Stimulated activated CD8-positive, alpha-beta memory T cell treated with anti-CD3 and anti-CD28 coated beads, Interleukin-15, amount 100 ng/mL, for 24 hours (primary cell): ENCODE results near the gene TBL1XR1.
"Not testable (repeated sequence)": the region's sequence is repeated elsewhere in the genome, so short reads cannot be mapped to it uniquely, and the experiment has no call there.

Experiments
- DNase-seq: peaks from one replicate; pipeline ENCODE4 v3.0.0-alpha.2; 2020; ENCODE audit warnings: low read depth

The TBL1XR1 gene

GRCh38 chr3:177208223-177208622 is 10.9 kb upstream of the TBL1XR1 start:
- DNase-seq, result no peak

DNA sequence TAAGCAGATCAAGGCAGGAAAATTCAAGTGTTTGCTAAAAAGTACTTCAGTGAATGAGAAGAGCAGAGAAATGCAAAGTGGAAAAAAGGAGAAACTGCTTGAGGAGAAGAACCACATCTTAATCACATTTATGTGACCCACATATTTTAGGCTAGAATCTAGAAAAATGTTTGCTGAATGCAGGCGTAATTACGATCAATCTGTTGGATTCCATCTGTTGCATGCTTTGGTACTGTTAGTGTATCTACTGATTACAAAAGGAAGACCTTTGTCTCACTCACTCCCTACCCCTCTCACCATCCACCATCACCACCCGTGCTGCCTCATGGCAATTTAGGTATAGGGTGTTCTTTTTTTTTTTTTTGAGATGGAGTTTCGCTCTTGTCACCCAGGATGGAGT is 9.7 kb upstream of the TBL1XR1 start:
- no peak for DNase-seq

- no peak for DNase-seq
Observed at GRCh38 chr3:177203689-177204395, 6.6 kb upstream of the TBL1XR1 start.

DNA sequence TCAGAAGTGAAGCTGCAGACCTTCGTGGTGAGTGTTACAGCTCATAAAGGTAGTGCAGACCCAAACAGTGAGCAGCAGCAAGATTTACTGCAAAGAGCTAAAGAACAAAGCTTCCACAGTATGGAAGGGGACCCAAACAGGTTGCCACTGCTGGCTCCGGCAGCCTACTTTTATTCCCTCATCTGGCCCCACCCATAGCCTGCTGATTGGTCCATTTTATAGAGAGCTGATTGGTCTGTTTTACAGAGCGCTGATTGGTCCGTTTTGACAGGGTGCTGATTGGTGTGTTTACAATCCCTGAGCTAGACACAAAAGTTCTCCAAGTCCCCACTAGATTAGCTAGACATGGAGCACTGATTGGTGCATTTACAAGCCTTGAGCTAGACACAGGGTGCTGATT is 5.7 kb upstream of the TBL1XR1 start:
- not testable (repeated sequence) for DNase-seq

DNA sequence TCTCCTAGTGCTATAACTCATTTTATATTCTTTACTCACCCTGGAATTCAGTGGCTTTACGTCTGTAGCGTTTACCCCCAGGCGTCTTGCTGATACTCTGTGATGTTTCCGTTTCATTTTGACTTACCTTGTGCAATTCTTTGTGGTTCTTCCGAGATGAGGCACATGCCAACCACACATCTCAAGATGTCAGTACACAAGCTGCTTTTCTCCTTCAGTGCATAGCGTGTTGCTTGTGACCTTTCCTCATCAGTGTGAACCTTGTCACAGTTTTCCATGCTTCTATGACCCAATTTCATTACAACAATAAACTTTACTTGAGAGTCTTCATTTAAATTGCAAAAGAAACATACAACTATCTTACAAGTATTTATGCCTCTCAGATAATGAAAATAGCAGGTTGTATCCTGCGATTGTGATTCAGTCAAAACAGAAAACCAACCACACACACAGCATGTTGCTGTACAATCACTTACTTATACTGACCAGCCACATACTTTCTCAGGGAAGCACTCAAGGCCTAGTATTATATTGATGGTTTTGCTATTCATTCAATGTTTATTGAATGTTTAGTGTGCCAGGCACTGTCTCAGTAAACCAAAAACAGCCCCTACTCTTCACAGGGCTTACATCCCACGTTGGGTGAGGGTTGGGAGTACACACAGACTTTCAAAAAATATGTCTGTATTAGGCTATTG is 4.6 kb upstream of the TBL1XR1 start:
- no peak for DNase-seq

- no peak for DNase-seq
Observed at GRCh38 chr3:177199206-177199760, 2.0 kb upstream of the TBL1XR1 start.

GRCh38 chr3:177197727-177198460 is 612 bp upstream of the TBL1XR1 start:
- peak; percentile 35 for DNase-seq

DNA sequence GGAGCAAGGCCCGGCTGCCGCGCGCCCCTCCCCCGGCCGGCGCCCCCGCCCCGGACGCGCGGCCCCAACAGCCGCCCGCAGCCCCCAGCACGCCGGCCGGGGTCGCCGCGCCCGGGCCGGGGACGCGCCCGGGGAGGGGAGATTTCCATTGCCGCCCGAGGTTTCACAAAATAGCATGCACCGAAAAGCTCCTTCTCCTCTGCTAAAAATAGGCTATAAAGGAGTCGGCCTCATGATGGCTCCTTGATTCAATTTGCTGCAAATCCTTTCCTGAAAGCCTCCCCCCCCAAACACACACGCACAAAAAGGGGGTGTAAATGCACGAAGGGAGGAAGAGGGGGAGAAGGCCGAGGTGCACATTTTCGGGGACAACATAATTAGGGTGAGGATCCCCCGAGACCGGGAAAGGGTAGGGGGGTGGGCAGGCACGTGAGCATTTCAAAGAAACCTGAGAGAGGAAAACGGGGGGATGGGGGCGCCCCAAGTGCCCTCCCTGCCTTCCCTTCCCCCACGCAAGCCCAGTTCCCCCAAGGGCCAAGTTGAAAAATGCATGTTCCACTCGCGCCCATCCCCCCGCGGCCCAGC is 734 bp downstream of the TBL1XR1 start:
- peak; percentile 29 for DNase-seq

DNA sequence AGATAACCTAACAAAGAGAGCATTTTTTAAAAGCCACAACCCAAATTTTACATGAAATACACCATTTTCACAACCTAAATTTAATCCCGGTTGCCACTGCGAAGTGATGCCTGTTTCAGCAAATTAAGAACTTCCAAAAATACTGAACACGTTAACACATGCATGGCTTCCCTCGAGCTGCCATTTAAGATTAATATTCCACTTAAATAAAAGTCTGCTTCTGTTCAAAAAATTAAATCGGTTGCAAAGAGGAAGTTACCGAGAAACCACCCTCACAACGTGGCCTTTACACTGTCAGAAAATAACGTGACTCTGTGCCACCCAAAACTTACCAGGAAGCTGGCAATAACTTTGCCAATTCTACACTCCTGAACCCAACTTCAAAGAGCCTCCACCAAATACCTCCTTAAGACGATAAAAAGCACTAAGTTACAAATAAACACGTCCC is 1.2 kb downstream of the TBL1XR1 start:
- DNase-seq, result no peak

DNA sequence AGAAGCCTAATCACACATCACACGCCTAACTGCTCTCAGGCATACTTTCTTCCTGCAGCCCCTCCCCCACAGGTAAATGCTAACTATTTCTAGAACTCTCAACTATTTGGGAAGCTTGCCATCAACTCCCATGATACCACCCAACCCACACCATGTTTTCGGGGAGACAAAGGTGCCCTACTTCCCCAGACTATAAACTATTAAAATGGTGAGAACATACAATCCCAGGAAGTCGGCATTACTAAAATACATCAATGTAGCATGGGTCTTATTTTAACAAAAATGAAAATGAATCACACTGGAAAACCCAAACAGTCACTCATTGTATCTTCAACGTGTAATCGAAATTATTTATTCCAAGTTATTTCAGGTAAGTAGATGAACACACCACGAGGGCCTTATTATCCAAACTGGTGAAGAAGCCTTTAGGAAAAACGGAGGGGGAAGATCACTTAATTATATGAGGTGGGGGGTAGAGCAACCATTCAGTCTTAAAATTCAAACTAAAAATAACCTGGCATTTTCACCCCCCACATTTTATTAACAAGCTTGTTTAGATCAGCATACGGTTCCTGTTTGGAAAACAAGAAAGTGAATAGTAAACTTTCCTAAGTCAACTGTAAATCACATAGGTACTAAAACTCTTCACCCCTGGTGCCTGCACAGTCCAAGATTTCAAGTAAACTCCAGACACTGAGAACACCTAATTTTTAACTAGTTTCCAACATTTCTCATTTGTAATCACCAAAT is 1.9 kb downstream of the TBL1XR1 start:
- DNase-seq, result no peak

DNA sequence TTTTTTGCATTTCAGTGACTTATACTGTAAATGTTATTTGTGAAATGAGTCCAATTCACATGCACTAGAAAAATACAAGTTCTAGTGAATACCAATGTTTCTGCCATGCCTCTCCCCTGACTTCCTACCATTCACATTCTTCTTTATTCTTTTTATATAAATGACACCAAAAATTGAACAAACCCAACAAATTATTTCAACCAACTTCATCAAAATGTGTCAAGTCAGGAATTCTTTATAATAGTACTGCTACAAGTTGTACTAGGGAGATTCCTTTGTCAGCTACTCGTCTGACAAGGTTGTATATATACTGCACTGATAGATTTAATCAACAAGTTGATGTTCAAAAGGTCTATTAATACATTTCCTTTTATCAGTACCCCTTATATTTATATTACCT is 3.0 kb downstream of the TBL1XR1 start:
- no peak for DNase-seq

GRCh38 chr3:177193688-177194268 is 3.5 kb downstream of the TBL1XR1 start:
- no peak for DNase-seq

DNA sequence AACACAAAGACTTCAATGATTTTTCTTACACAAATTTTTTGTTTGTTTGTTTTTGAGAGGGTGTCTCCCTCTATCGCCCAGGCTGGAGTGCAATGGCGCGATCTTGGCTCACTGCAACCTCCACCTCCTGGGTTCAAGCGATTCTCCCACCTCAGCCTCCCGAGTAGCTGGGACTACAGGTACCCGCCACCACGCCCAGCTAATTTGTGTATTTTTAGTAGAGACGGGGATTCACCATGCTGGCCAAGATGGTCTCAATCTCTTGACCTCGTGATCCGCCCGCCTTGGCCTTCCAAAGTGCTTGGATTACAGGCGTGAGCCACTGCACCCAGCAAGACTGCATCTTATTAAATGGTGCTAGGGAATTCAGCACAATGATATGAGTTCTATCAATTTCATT is 4.0 kb downstream of the TBL1XR1 start:
- DNase-seq, result not testable (repeated sequence)

GRCh38 chr3:177190756-177191681 is 6.3 kb downstream of the TBL1XR1 start:
- DNase-seq, result no peak

- not testable (repeated sequence) for DNase-seq
Observed at GRCh38 chr3:177190184-177190583, 7.1 kb downstream of the TBL1XR1 start.

DNA sequence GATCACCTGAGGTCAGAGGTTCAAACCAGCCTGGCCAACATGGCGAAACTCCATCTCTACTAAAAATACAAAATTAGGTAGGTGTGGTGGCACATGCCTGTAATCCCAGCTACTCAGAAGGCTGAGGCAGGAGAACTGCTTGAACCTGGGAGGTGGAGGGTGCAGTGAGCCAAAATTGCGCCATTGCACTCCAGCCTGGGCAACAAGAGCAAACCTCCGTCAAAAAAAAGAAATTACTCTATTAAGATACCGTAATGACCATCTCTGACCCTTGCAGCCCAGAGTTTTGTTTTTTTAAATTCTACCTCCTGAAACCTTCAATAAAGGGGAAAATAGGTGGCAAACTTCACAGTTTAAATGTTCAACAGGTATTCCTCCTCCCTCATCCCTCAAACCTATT is 9.0 kb downstream of the TBL1XR1 start:
- not testable (repeated sequence) for DNase-seq

- DNase-seq, result no peak
Observed at GRCh38 chr3:177186306-177186705, 11.0 kb downstream of the TBL1XR1 start.

DNA sequence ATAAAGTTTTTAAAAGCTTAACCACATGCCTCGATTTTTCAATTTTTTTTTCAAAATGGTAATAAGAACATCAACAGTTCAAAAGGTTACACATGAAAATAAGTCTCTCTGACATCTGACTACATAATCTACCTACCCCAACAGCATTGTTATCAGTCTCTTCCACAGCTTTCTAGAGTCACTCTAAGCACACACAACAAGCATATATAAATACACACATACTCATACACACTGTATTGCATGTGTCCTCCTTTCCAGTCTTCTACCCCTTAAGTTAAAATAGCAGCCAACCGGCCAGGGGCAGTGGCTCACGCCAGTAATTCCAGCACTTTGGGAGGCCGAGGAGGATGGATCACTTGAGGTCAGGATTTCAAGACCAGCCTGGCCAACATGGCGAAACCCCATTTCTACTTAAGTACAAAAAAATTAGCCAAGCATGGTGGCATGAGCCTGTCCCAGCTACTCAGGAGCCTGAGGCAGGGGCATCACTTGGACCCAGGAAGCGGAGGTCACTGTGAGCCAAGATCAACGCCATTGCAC is 12.2 kb downstream of the TBL1XR1 start:
- DNase-seq, result no peak

GRCh38 chr3:177184602-177185001 is 12.7 kb downstream of the TBL1XR1 start:
- not testable (repeated sequence) for DNase-seq

DNA sequence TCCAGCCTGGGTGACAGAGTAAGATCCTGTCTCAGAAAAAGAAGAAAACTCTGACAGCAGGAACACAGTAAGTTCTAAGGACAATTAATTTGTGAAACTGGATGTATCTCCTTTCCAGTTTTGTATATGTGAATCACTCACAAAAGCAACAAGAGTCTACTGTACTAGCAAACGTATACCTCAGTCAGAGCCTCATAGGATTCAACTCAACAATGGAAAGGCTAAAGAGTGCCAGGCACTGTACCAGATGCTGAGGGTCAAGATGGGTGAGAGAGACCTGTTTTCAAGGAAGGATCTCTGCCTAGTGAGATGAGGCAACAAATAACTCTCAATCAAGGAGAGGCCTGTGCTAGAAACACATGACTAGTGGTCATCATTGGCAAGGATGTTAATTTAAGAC is 14.9 kb downstream of the TBL1XR1 start:
- no peak for DNase-seq
